ENCODE results near the gene IGSF3. TPM values are rescaled to one million over a fixed set of nuclear protein-coding genes. Genes with fewer than 3 reads are reported as not detected.

IGSF3 gene
- total RNA-seq, 1 experiment from 2014 or later: 30.1 TPM

DNA sequence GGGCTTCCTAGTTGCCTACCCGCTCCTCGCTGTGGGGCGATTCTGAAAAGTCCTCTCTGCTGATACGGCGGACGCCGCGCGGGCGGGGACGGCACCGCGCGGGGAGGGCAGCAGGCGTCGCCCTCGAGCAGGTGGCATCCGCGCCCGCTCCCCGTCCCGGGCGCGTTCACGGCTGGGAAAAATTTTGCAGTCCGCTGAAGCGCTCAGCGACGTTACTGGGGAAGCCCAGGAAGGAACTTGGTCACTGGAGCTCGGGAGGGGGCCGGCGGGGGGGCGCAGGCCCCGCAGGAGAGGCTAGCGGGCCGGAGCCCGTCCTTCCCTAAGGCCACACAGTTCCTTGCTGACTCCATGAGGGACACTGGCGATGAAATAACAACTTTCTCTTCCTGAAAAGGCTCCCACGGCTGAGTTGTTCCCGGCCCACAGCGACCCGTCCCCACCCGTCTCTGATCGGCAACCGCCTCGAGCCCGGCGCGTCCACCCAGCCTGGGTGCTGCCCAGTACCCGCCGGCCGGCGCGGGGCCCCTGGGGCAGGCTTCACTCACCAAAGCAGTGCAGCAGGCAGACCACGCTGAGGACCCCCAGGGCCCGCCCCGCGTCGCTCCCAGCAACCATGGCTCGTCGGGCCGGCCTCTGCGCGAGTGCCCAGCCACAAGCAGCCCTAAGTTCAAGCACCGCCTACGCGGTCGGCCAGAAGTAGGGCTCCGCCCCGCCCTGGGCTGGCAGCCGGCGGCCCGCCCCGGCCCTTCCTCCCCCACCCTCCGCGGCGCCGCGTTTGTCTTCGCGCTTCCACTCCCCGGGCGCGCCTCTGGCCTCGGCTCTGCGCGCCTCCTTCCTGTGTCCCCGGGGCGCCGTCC lies 96.9 kb downstream of the IGSF3 start, which contains the start of gene CD58:
CD58 (minus strand) TSS at position 669 of the 857 bp plus-strand sequence; CDS start at position 615, 54 bp downstream.
- CTCF ChIA-PET: interaction anchor here (0.7 kb wide), 1 partner anchor 78 kb away, joined by 9 read pairs; no protein-coding TSS in a partner anchor
- POLR2A ChIA-PET (ENCODE audit: unreplicated experiment): interaction anchor here (0.6 to 0.7 kb wide), 4 partner anchors 28 to 974 kb away, joined by 4 to 8 read pairs (median 5); partner anchors contain the start of gene TTF2
- Histone ChIP-seq H3K9me2 (ENCODE audit: insufficient read depth) (no peaks in the 10 kb centered on the region), H3K36me3 (ENCODE audit: low read depth) (peaks cover 25% of the 10 kb centered on the region), H3K4me1 (replicated peaks; ENCODE audit: insufficient read depth) (peaks cover 37% of the 10 kb centered on the region), H4K20me1 (ENCODE audit: insufficient read depth) (peaks cover 23% of the 10 kb centered on the region; the same call in 1 of the 2 replicates), H3F3A (ENCODE audit: insufficient read depth, low read depth) (peaks cover 19% of the 10 kb centered on the region), H2AFZ (peak within 1 kb of the TSS; percentile 88), H3K27ac (peak within 1 kb of the TSS; percentile 90), H3K27me3 (ENCODE audit: insufficient read depth, low read depth) (no peaks in the 10 kb centered on the region), H3K79me2 (ENCODE audit: low read depth) (peaks cover 50% of the 10 kb centered on the region), H3K4me3 (peak within 1 kb of the TSS; percentile 85), H3K9me3 (ENCODE audit: insufficient read depth, low read depth) (no peaks in the 10 kb centered on the region), H3K4me2 (peak within 1 kb of the TSS; percentile 94)
- BruUV-seq (replicated peaks): TSS peak; percentile 30
- intact Hi-C loops (cut with micrococcal nuclease; ENCODE audit: unreplicated experiment): loop anchor here (1.0 to 10.0 kb wide), 6 partner anchors 61 to 712 kb away; no protein-coding TSS in a partner anchor
- DNase-seq: peak; percentile 79 to 83
- TF ChIP-seq, protein P1, sequence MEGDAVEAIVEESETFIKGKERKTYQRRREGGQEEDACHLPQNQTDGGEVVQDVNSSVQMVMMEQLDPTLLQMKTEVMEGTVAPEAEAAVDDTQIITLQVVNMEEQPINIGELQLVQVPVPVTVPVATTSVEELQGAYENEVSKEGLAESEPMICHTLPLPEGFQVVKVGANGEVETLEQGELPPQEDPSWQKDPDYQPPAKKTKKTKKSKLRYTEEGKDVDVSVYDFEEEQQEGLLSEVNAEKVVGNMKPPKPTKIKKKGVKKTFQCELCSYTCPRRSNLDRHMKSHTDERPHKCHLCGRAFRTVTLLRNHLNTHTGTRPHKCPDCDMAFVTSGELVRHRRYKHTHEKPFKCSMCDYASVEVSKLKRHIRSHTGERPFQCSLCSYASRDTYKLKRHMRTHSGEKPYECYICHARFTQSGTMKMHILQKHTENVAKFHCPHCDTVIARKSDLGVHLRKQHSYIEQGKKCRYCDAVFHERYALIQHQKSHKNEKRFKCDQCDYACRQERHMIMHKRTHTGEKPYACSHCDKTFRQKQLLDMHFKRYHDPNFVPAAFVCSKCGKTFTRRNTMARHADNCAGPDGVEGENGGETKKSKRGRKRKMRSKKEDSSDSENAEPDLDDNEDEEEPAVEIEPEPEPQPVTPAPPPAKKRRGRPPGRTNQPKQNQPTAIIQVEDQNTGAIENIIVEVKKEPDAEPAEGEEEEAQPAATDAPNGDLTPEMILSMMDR (conservative IDR thresholded peaks at IDR 0.05): peak; percentile 78
- no peak for TF ChIP-seq EZH2 (IDR thresholded peaks at IDR 0.05; ENCODE audit: low read depth)

DNA sequence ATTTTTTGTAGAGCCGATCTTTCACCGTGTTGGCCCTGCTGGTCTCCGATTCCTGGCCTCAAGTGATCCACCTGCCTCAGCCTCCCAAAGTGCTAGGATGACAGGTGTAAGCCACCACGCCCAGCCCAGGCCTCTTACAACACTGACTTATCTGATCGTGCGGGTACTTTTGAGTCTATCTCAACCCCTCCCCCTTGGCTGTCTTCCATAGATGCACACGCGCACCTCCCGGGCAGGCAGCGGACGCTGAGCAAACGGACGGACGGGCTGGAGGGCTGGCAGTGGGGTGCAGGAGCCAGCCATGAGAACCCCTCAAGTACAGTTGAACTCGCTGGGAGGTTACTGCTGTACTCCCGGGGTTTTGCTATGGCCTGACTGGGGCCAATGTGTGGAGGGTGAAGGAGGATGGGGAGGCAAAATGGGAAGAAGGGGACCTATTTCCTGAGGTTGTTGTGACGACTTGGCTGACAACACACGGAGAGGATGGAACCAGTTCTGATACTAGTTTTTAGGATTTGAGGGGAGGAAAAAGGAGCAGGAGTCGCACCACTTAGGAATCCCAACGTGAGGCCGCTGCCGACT lies 97.7 kb downstream of the IGSF3 start:
- TF ChIP-seq, protein P1 (conservative IDR thresholded peaks at IDR 0.05): no peak
- TF ChIP-seq EZH2 (IDR thresholded peaks at IDR 0.05; ENCODE audit: low read depth): no peak
- POLR2A ChIA-PET (ENCODE audit: unreplicated experiment): interaction anchor here (0.9 kb wide), 1 partner anchor 13 kb away, joined by 6 read pairs; no protein-coding TSS in a partner anchor
- peak overlapping the region; percentile 85 for H3K4me3 ChIP-seq
- H3K9me3 ChIP-seq (ENCODE audit: insufficient read depth, low read depth): no peaks in the 10 kb centered on the region; the same call in 1 of the 2 replicates
- intact Hi-C loops (cut with micrococcal nuclease; ENCODE audit: unreplicated experiment): loop anchor here (1.0 to 10.0 kb wide), 7 partner anchors 61 to 1015 kb away; no protein-coding TSS in a partner anchor
- peaks cover 37% of the 10 kb centered on the region for H3K4me1 ChIP-seq (replicated peaks; ENCODE audit: insufficient read depth)
- peak overlapping the region; percentile 88 for H2AFZ ChIP-seq
- no TSS peak for BruUV-seq (replicated peaks)
- no peaks in the 10 kb centered on the region for H3K27me3 ChIP-seq (ENCODE audit: insufficient read depth, low read depth)
- peaks cover 57% of the 10 kb centered on the region for H3K79me2 ChIP-seq (ENCODE audit: low read depth)
- H3K9me2 ChIP-seq (ENCODE audit: insufficient read depth): no peaks in the 10 kb centered on the region
- H3K36me3 ChIP-seq (ENCODE audit: low read depth): peaks cover 32% of the 10 kb centered on the region
- peak; percentile 66 to 78 for DNase-seq
- CTCF ChIA-PET: no interaction called here
- H3F3A ChIP-seq (ENCODE audit: insufficient read depth, low read depth): peaks cover 16% of the 10 kb centered on the region
- H3K4me2 ChIP-seq: peak overlapping the region; percentile 94
- H4K20me1 ChIP-seq (ENCODE audit: insufficient read depth): peaks cover 23% of the 10 kb centered on the region; the same call in 1 of the 2 replicates
- peak overlapping the region; percentile 90 for H3K27ac ChIP-seq

GRCh38 chr1:116569381-116569670 lies 98.2 kb downstream of the IGSF3 start:
- H3K27ac ChIP-seq: peak overlapping the region; percentile 90
- H3K27me3 ChIP-seq (ENCODE audit: insufficient read depth, low read depth): no peaks in the 10 kb centered on the region
- H3K4me1 ChIP-seq (replicated peaks; ENCODE audit: insufficient read depth): peaks cover 37% of the 10 kb centered on the region
- ChIA-PET POLR2A (ENCODE audit: unreplicated experiment) (interaction anchor here (0.9 kb wide), 1 partner anchor 13 kb away, joined by 6 read pairs; no protein-coding TSS in a partner anchor), CTCF (interaction anchor here (0.6 kb wide), 1 partner anchor 376 kb away, joined by 3 read pairs; no protein-coding TSS in a partner anchor)
- peaks cover 38% of the 10 kb centered on the region for H3K36me3 ChIP-seq (ENCODE audit: low read depth)
- peaks cover 62% of the 10 kb centered on the region for H3K79me2 ChIP-seq (ENCODE audit: low read depth)
- no TSS peak for BruUV-seq (replicated peaks)
- H3K9me3 ChIP-seq (ENCODE audit: insufficient read depth, low read depth): peaks cover 4% of the 10 kb centered on the region
- TF ChIP-seq, protein P1 (conservative IDR thresholded peaks at IDR 0.05): no peak
- TF ChIP-seq EZH2 (IDR thresholded peaks at IDR 0.05; ENCODE audit: low read depth): no peak
- H3K9me2 ChIP-seq (ENCODE audit: insufficient read depth): no peaks in the 10 kb centered on the region
- H3K4me2 ChIP-seq: peak overlapping the region; percentile 94
- peak overlapping the region; percentile 85 for H3K4me3 ChIP-seq
- no peak overlapping the region for H2AFZ ChIP-seq
- peaks cover 14% of the 10 kb centered on the region; the same call in 1 of the 2 replicates for H3F3A ChIP-seq (ENCODE audit: insufficient read depth, low read depth)
- H4K20me1 ChIP-seq (ENCODE audit: insufficient read depth): peaks cover 23% of the 10 kb centered on the region; the same call in 1 of the 2 replicates
- DNase-seq: no peak
- intact Hi-C loops (cut with micrococcal nuclease; ENCODE audit: unreplicated experiment): loop anchor here (10.0 kb wide), 1 partner anchor 1015 kb away; no protein-coding TSS in a partner anchor
